ENCODE results near the gene COL19A1.

The COL19A1 gene

GRCh38 chr6:70252604-70253003 lies 386.2 kb downstream of the COL19A1 start:
- DNase-seq (ENCODE audit: low spot score): no peak
- in situ Hi-C loops (cut with MboI; ENCODE audit: low sequenced_read_pairs, unreplicated experiment): no loop called here
- TF ChIP-seq CTCF (IDR thresholded peaks at IDR 0.05; ENCODE audit: borderline replicate concordance, control extremely low read depth, extremely low read depth, insufficient read depth, missing control alignments): no peak

- no peak for DNase-seq (ENCODE audit: low spot score)
- no peak for TF ChIP-seq CTCF (IDR thresholded peaks at IDR 0.05; ENCODE audit: borderline replicate concordance, control extremely low read depth, extremely low read depth, insufficient read depth, missing control alignments)
- in situ Hi-C loops (cut with MboI; ENCODE audit: low sequenced_read_pairs, unreplicated experiment): no loop called here
Observed at GRCh38 chr6:70253923-70254322, 387.6 kb downstream of the COL19A1 start.

- in situ Hi-C loops (cut with MboI; ENCODE audit: low sequenced_read_pairs, unreplicated experiment): no loop called here
- DNase-seq (ENCODE audit: low spot score): no peak
- TF ChIP-seq CTCF (IDR thresholded peaks at IDR 0.05; ENCODE audit: borderline replicate concordance, control extremely low read depth, extremely low read depth, insufficient read depth, missing control alignments): no peak
Observed at GRCh38 chr6:70254784-70255183, 388.4 kb downstream of the COL19A1 start.

GRCh38 chr6:70257768-70258273 lies 391.5 kb downstream of the COL19A1 start:
- DNase-seq (ENCODE audit: low spot score): no peak
- no peak for TF ChIP-seq CTCF (IDR thresholded peaks at IDR 0.05; ENCODE audit: borderline replicate concordance, control extremely low read depth, extremely low read depth, insufficient read depth, missing control alignments)
- in situ Hi-C loops (cut with MboI; ENCODE audit: low sequenced_read_pairs, unreplicated experiment): no loop called here

GRCh38 chr6:70258483-70258882 lies 392.1 kb downstream of the COL19A1 start:
- no peak for DNase-seq (ENCODE audit: low spot score)
- no peak for TF ChIP-seq CTCF (IDR thresholded peaks at IDR 0.05; ENCODE audit: borderline replicate concordance, control extremely low read depth, extremely low read depth, insufficient read depth, missing control alignments)
- in situ Hi-C loops (cut with MboI; ENCODE audit: low sequenced_read_pairs, unreplicated experiment): no loop called here
